GM12865 (cell line): ENCODE results near the gene IHH.

Experiments
- DNase-seq: peaks from one replicate; pipeline ENCODE4 v3.0.0; 2010; ENCODE audit warnings: low read depth
- H3K4me3 ChIP-seq: 2 replicates; pipeline ENCODE4 v1.5.1; 2011; ENCODE audit warnings: mild to moderate bottlenecking, low read depth, low read length, control low read depth
- CTCF ChIP-seq: IDR thresholded peaks from 2 replicates; pipeline ENCODE4 v1.5.1; 2011; ENCODE audit warnings: low read length, control low read depth, low read depth, inconsistent platforms; ENCODE audit not compliant: insufficient read depth; ENCODE audit errors: missing control alignments

Gene IHH

GRCh38 chr2:219026946-219027345 is 33.8 kb downstream of the IHH start:
- DNase-seq, result no peak
- H3K4me3 ChIP-seq, result no peak overlapping the region
- TF ChIP-seq CTCF, result no peak

DNA sequence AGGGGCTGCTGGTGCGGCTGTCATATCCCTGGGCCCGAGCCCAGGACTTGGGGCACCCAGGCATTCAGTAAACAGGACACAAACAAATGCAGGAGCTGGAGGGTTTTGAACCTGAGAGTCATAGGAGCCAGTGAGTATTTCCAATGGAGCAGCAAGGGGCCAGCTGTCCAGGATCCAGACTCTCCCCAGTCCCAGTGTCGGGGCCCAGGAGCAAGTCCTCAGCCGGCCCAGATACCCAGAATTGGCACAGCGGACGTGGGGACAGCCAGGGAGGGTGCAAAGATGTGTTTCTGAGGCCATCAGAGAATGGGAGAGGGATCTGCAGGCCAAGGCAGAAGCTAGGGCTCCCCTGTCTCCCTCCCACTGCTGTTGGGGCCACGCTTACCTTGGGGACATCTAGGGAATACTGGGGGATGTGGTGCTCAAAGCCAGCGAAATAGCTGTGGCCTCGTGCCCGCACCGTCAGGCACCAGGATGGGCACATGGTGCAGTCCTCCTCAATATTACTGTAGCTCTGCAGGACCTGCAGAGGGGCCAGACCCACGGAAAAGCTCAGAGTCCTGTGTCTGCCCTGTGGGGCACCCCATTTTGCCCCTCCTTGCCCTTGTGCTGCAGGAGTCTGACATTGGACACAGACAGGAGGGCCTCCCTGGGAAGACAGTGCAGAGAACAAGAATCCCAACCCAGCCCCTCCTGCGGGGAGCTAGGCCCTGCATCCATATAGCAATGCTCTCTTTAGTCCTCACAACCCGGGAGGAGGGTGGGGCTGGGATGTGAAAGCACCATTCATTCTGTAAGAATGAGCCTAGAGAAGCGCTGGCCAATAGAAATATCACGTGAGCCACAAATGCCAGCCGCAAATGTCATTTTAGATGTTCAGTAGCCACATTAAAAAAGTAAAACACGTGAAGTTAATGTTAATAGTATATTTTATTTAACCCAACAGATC is 34.8 kb downstream of the IHH start:
- H3K4me3 ChIP-seq, result no peak overlapping the region
- DNase-seq, result no peak
- no peak for TF ChIP-seq CTCF

GRCh38 chr2:219024059-219024458 is 36.7 kb downstream of the IHH start:
- no peak for TF ChIP-seq CTCF
- DNase-seq, result no peak
- no peak overlapping the region for H3K4me3 ChIP-seq

DNA sequence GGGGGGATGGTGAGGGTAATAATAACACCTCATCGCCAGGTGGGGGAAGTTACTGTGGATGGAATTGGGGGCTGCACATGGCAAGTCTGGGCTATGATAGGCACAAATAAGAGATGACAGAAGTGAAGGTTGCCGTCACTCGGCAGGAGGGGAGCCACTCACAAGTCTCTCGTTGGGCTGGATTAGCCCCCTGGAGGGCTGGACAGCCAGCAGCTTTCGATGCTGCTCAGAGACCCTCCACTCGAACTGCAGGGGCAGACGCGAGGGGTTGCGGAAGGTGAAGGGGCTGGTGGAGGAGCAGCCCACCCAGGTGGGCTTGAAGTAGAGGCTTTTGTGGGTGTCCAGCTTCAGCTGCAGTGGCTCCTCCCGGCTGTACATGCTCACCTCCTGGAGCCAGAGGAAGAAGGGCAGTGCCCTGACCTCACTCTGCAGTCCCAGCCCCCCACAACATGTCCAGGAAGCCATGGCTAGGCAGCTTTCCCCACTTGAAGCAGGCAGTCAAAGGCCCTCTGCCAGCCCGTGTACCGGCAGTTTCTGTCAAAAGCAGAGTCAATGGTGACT is 37.6 kb downstream of the IHH start:
- no peak for TF ChIP-seq CTCF
- DNase-seq, result no peak
- H3K4me3 ChIP-seq, result no peak overlapping the region

- no peak overlapping the region for H3K4me3 ChIP-seq
- DNase-seq, result no peak
- no peak for TF ChIP-seq CTCF
Observed at GRCh38 chr2:219022616-219023015, 38.1 kb downstream of the IHH start.

DNA sequence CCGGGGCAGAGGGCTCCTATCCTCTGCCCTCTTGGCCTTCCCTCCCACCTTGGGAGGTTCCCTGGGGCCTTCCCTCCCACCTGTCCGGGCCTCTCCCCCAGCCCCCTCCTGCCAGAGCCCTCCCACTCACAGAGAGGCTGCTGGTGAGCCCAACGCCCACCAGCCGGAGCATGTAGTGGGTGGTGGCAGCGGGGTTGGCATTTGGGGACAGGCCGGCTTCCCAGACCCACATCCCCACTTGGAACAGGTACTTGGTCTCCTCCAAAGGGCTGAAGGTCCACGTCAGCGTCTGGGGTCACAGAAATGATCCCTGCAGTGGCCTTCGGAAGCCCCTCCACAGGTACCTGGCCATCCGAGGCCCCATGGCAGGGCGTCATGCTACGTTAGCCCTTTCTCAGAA is 38.7 kb downstream of the IHH start:
- TF ChIP-seq CTCF, result no peak
- H3K4me3 ChIP-seq, result no peak overlapping the region
- no peak for DNase-seq

DNA sequence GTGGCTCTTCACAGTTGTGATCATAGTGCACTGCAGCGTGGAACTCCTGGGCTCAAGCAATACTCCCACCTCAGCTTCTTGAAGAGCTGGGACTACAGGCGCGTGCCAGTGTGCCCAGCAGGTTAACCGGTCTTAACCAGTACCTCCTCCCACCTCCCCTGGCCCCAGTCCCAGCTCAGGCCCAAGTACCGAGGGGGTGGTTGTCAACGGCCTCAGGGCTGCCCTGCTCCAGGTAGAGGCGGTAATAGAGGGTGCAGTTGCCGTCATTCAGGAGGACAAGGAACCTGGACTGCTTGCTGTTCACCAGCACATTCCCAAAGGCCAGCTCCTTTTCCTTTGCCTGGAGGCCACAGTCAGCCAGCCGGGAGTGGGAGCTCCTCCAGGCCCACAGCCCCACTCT is 39.1 kb downstream of the IHH start:
- no peak overlapping the region for H3K4me3 ChIP-seq
- no peak for TF ChIP-seq CTCF
- no peak for DNase-seq
